Epithelial cell of esophagus (primary cell): Measurements from ENCODE around the gene CCDC102A.
"Not testable (repeated sequence)": the region's sequence is repeated elsewhere in the genome, so short reads cannot be mapped to it uniquely, and the experiment has no call there.

Experiments used
- DNase-seq: peaks from one replicate; pipeline ENCODE4 v3.0.0; 2010; ENCODE audit warnings: low read depth
- H3K4me3 ChIP-seq: 2 replicates; pipeline ENCODE4 v1.5.1; 2011; ENCODE audit warnings: mild to moderate bottlenecking, low read length, control low read depth
- CTCF ChIP-seq: IDR thresholded peaks from 2 replicates; pipeline ENCODE4 v1.5.1; 2011; ENCODE audit warnings: low read depth, mild to moderate bottlenecking, low read length, control low read depth, inconsistent platforms; ENCODE audit not compliant: insufficient read depth; ENCODE audit errors: missing control alignments

The CCDC102A gene

DNA sequence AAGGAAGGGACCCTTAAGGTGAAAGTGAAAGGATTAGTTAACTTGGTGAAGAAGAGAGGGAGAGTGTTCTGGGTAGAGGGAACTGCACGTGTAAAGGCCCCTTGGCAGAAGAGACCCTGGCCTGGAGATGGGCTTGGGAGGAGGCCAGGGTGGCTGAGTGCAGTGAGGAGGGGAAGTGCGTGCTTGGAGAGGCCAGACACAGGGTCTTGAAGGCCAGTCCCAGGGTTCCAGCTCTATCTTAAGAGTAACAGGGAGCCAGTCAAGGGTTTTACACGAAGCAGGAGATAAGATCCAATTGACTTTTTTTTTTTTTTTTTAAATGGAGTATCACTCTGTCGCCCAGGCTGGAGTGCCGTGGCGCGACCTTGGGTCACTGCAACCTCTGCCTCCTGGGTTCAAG, 34.9 kb downstream of the CCDC102A start:
- no peak for TF ChIP-seq CTCF
- no peak overlapping the region for H3K4me3 ChIP-seq
- no peak for DNase-seq

- no peak for DNase-seq
Measured at GRCh38 chr16:57500578-57501111, 35.7 kb downstream of the CCDC102A start.

GRCh38 chr16:57499941-57500340, 36.4 kb downstream of the CCDC102A start:
- not testable (repeated sequence) for H3K4me3 ChIP-seq, DNase-seq

More at GRCh38 chr16:57500578-57501111, 35.7 kb downstream of the CCDC102A start:
- H3K4me3 ChIP-seq: no peak overlapping the region
- no peak for TF ChIP-seq CTCF

DNA sequence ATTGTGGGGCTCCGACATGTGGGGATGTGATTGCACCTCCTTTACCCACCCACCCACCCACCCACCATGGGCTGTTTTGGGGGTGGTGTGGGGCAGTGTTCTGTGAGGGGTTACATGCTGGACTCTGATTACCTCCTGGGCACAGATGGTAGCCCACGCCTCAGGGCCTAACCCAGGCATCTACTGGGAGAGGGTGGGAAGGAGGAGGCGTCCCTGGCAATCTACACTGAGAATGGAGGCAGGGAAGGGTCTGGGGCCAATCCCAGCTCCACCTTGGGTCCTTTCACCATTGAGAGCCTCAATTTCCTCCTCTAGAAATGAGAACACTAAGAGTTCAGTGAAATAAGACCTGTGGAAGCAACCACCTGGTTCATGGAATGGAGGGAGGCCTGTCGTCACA, 38.3 kb downstream of the CCDC102A start:
- H3K4me3 ChIP-seq: no peak overlapping the region
- DNase-seq: no peak
- TF ChIP-seq CTCF: no peak

DNA sequence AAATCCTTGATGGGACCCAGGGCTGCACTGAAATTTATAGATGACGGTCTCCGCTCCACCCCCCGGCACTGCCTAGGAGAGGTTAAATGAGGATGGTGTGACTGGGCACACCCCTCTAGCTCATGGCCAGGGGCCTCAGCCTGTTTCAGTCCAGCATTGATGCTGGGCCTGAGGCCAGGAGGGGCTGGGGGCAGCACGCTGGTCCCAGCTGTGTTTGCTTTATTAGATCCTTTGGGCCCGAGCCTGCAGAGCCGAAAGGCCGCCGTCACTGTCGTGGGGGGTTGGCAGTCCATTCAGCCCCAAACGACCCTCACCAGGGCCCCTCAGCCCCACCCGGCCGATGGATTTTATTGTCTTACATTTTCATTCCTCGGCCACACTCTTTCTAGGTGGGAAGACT, 39.2 kb downstream of the CCDC102A start:
- no peak for TF ChIP-seq CTCF
- no peak overlapping the region for H3K4me3 ChIP-seq
- DNase-seq: no peak

GRCh38 chr16:57493767-57494166, 42.6 kb downstream of the CCDC102A start:
- TF ChIP-seq CTCF: no peak
- no peak overlapping the region for H3K4me3 ChIP-seq
- DNase-seq: no peak

- no peak for TF ChIP-seq CTCF
- DNase-seq: no peak
- no peak overlapping the region for H3K4me3 ChIP-seq
Measured at GRCh38 chr16:57489229-57489628, 47.1 kb downstream of the CCDC102A start.
